D721Med (cell line): Measurements from ENCODE around the gene ATP2B2.

Experiments
- DNase-seq: peaks from one replicate; pipeline ENCODE4 v3.0.0; 2011; ENCODE audit warnings: low spot score; ENCODE audit not compliant: insufficient read length
- FAIRE-seq: peaks from 2 replicates; lab custom pipeline; 2011; peaks lifted over from hg19 to GRCh38; lab: Jason Lieb, UNC
- TF ChIP-seq, protein P1 (sequence below): IDR thresholded peaks from 2 replicates; pipeline ENCODE4 v1.5.1; 2012; ENCODE audit warnings: mild to moderate bottlenecking, control low read depth; ENCODE audit not compliant: insufficient read depth; ENCODE audit errors: missing control alignments

ATP2B2 gene

DNA sequence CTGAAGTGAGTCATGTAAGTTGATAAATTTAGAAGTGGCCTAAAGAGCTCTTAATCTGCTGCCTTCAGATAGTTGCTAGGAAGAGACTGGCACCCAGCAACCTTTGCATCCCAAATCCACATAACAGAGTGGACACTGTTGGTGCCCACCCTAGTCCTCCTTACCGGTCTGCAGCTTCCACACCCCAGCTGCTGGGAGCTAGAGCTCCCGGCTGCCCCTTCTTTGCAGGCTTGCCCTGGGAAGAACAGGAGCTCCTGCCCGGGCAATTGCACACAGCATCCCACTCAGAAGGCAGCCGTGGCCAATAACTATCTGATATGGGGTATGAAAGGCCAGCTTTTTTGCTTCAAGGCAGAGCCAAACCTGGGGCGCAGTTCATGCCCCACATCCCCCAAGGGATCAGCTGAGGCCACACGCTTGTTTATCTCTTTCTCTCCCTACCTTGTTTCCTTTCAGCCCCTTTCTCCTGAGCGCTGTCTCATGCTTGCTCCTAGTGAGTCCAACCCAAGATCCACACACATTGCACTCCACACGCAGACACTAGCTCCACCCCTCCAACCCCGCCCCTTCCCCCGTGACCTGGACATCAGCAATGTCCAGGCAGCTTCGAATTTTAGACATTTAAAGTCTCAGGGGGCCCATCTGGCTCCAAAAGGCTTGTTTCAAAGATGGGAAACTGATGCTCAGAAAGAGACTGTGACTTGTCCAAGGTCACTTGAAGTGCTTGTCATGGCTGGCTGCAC lies 9.1 kb downstream of the ATP2B2 start:
- DNase-seq (no peak), FAIRE-seq (no peak)
- TF ChIP-seq, protein P1, sequence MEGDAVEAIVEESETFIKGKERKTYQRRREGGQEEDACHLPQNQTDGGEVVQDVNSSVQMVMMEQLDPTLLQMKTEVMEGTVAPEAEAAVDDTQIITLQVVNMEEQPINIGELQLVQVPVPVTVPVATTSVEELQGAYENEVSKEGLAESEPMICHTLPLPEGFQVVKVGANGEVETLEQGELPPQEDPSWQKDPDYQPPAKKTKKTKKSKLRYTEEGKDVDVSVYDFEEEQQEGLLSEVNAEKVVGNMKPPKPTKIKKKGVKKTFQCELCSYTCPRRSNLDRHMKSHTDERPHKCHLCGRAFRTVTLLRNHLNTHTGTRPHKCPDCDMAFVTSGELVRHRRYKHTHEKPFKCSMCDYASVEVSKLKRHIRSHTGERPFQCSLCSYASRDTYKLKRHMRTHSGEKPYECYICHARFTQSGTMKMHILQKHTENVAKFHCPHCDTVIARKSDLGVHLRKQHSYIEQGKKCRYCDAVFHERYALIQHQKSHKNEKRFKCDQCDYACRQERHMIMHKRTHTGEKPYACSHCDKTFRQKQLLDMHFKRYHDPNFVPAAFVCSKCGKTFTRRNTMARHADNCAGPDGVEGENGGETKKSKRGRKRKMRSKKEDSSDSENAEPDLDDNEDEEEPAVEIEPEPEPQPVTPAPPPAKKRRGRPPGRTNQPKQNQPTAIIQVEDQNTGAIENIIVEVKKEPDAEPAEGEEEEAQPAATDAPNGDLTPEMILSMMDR, result no peak

DNA sequence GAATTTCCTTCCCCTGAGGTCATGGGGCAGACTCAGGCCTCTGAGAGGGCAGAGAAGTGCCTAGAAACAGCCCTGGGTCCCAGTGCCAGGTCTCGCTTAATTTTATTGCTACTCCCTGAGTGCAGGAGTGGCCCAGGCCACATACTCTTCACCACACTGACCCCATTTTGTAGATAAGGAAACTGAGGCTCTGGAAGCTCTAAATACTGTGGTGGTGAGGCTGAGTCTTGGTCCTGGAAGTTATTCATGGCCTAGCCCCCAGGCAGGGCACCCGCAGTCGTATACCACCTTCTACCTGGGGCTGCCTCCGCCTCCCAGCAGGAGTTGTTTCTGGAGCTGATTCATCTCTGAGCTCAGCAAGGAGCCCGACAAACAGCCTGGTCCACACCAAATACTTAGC lies 9.8 kb downstream of the ATP2B2 start:
- DNase-seq, result no peak
- FAIRE-seq, result no peak
- TF ChIP-seq, protein P1, result no peak

DNA sequence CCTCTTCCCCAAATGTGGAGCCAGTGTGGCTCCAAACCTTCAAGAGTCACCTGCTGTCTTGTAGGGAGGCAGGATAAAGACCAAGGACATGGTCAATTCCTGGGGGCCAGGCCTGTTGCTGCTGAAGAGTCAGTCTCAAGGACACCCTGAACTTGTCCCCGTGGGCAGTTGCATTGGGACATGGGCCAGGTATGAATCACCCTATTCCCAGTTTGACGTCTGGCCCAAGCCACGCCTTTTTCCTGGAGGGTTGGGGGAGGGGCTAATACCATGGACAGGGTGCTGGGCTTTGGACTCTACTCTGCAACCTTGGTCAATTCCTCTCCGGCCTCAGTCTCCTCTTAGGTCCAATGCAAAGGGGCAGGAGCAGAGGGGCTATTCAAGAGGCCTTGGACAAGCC lies 10.4 kb downstream of the ATP2B2 start:
- TF ChIP-seq, protein P1, result no peak
- no peak for DNase-seq
- FAIRE-seq, result no peak

DNA sequence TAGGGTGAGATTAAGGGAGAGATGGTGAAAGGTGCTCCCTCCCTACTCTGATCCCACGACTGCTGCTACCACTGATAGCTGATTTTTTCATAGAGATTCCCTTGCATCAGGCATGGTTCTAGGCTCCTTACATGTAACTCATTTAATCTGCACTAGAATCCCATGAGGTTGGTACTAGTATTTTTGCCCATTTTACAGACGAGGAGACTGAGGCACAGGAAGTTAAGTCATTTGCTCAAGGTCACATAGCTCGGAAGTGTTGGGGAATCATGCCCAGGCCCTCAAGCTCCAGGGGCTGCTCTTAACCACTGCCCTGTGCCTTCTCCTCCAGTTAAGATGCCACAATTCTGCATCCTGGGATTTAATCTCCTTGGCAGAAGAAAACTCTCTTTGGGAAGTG lies 11.2 kb downstream of the ATP2B2 start:
- TF ChIP-seq, protein P1, result no peak
- DNase-seq (no peak), FAIRE-seq (no peak)

DNA sequence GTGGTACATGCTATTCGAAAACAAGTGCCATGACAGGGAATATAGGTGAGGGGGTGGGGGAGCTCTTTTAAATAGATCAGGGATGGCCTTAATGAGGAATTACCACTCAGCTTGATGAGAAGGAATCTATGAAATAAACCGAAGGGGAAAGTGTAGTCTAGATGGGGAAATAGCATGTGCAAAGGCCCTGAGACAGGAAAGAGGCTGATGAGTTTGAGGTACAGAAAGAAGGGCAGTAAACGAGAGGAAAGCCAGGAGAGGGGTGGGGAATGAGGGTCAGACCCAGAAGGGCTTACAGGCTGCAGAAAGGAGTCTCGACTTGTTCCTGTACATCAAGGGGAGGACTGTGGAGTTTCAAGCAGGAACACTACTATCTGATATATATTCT lies 12.2 kb downstream of the ATP2B2 start:
- no peak for FAIRE-seq
- TF ChIP-seq, protein P1, result no peak
- DNase-seq, result no peak

DNA sequence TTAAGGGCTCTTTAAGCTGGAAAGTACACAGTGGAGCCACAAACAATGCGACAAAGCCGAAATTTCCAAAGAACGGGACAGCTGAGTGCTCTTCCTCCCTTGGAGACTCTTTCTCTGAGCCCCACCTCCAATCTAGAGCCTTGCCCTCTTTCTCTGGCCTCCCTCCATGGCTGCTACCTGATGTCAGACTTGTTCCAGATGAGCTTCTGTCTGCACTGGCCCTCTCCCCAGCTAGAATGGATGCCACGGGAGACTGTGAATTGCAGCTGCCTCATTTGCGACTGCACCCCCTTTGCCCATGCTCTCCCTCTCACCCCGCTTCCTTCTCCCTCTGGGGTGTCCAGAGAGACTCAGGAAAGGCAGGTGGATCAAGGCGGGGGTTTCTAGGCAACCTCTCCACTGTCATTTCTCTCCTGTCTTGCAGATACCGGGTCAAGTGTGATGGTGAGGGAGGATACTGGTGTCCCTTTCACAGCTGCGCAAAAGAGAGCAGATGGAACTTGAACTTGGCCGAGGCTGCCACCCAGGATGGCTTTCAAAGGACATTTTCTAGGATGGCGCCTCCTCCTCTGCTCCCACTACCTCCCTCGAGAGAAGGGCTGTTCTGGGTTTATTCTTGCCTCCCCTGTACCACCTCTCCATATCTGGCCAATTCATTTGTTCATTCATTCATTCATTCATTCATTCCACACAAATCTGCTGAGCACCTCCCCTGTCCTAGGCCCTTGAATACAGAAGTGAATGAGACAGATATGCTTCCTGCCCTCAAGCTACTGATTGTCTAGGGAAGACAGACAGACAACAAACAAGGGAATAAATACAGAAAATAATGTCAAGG lies 12.8 kb downstream of the ATP2B2 start:
- TF ChIP-seq, protein P1, result no peak
- FAIRE-seq (no peak), DNase-seq (no peak)
